K562 treated with DMSO at 1 percent for 24 hours (cell line): ENCODE data around the gene DACT1. TPM values are rescaled to one million over a fixed set of nuclear protein-coding genes. Genes with fewer than 3 reads are reported as not detected.

Experiments
- total RNA-seq: library from RNA; unstranded; fragments of 300-600 nt; gene quantifications from 2 replicates; pipeline ENCODE4 v1.2.3, GENCODE V29; 2022; ENCODE audit warnings: low read depth; ENCODE audit not compliant: insufficient read depth

DACT1 gene
- total RNA-seq: 0.21 TPM in 1 of 2 replicates, not detected in the other

GRCh38 chr14:58637391-58638230 lies at the start of gene DACT1:
DACT1 (plus strand) TSS chr14:58637962; CDS start chr14:58638203, 241 bp downstream.

Other genes starting within 250 kb of the DACT1 start
- not detected in 2 replicates for gene TOMM20L, start 242.0 kb upstream of the DACT1 start, total RNA-seq
- 23.5 and 34.3 TPM in 2 replicates for gene TIMM9, start 210.4 kb upstream of the DACT1 start, total RNA-seq
- gene KIAA0586, start 210.2 kb upstream of the DACT1 start, total RNA-seq: 6.4 and 8.7 TPM in 2 replicates